GM19395 (cell line): ENCODE measurements around the gene EPS8L3.
"Not testable (repeated sequence)": the region's sequence is repeated elsewhere in the genome, so short reads cannot be mapped to it uniquely, and the experiment has no call there.

Source experiments
- ATAC-seq: cut with Tn5 transposase; IDR thresholded peaks from one replicate; pipeline ENCODE4 v1.9.1; 2021; ENCODE audit warnings: mild to moderate bottlenecking, moderate library complexity; ENCODE audit not compliant: unreplicated experiment

Gene EPS8L3

GRCh38 chr1:109763646-109764415 is at the start of gene EPS8L3:
EPS8L3 (minus strand) TSS chr1:109763923; CDS start chr1:109761749, 2,174 bp downstream.
- ATAC-seq, result no peak

GRCh38 chr1:109812691-109813393 is 49.1 kb upstream of the EPS8L3 start:
- ATAC-seq, result no peak

- no peak for ATAC-seq
Measured at GRCh38 chr1:109808703-109809102, 45.0 kb upstream of the EPS8L3 start.

GRCh38 chr1:109807822-109808680 is 44.3 kb upstream of the EPS8L3 start:
- no peak for ATAC-seq

GRCh38 chr1:109807402-109807801 is 43.7 kb upstream of the EPS8L3 start:
- ATAC-seq, result no peak

GRCh38 chr1:109806733-109807400 is 43.1 kb upstream of the EPS8L3 start:
- ATAC-seq, result no peak

GRCh38 chr1:109805486-109806165 is 41.9 kb upstream of the EPS8L3 start:
- no peak for ATAC-seq

- ATAC-seq, result no peak
Measured at GRCh38 chr1:109804660-109805059, 40.9 kb upstream of the EPS8L3 start.

- ATAC-seq, result no peak
Measured at GRCh38 chr1:109803901-109804331, 40.2 kb upstream of the EPS8L3 start.

- ATAC-seq, result no peak
Measured at GRCh38 chr1:109802901-109803561, 39.3 kb upstream of the EPS8L3 start.

- no peak for ATAC-seq
Measured at GRCh38 chr1:109802136-109802900, 38.6 kb upstream of the EPS8L3 start.

- ATAC-seq, result no peak
Measured at GRCh38 chr1:109801791-109802135, 38.0 kb upstream of the EPS8L3 start.

GRCh38 chr1:109800291-109800690 is 36.6 kb upstream of the EPS8L3 start:
- no peak for ATAC-seq

- no peak for ATAC-seq
Measured at GRCh38 chr1:109799445-109799844, 35.7 kb upstream of the EPS8L3 start.

- ATAC-seq, result not testable (repeated sequence)
Measured at GRCh38 chr1:109797303-109797595, 33.5 kb upstream of the EPS8L3 start.

GRCh38 chr1:109796484-109797302 is 33.0 kb upstream of the EPS8L3 start:
- ATAC-seq, result no peak

GRCh38 chr1:109794319-109795132 is 30.8 kb upstream of the EPS8L3 start:
- no peak for ATAC-seq
